ENCODE measurements around the gene NEK6.

DNA sequence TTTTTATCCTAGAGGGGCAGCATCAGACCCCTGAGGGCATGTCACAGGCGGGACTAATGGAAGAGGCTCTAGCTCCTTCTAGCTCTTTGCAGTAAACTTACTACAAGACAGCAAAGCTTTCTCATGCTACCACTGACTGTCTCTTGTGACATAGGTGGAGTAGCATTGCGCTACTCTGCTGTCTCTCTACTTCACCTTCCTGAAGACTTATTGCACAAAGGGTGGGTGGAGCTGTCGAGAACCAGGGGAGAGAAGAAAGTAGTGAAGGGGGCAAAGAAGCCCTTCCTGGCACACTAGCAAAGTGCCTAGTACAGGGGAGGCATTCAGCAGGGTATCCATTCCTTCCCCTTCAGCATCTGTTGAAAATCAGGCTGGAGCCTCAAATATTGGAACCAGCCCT lies 36.1 kb upstream of the NEK6 start:
- TF ChIP-seq, protein P1, sequence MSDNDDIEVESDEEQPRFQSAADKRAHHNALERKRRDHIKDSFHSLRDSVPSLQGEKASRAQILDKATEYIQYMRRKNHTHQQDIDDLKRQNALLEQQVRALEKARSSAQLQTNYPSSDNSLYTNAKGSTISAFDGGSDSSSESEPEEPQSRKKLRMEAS (IDR thresholded peaks at IDR 0.05): no peak
- TF ChIP-seq CEBPB (IDR thresholded peaks at IDR 0.05): no peak
- no peak for TF ChIP-seq FOXM1 (IDR thresholded peaks at IDR 0.05; ENCODE audit: borderline replicate concordance, low read depth)
- no peak for TF ChIP-seq TEAD4 (IDR thresholded peaks at IDR 0.05)
- TF ChIP-seq TAF1 (IDR thresholded peaks at IDR 0.05; ENCODE audit: low read depth): no peak
- no peak for TF ChIP-seq EP300 (IDR thresholded peaks at IDR 0.05; ENCODE audit: borderline replicate concordance)
- TF ChIP-seq RAD21 (IDR thresholded peaks at IDR 0.05; ENCODE audit: low read depth): no peak
- TF ChIP-seq CREB1 (IDR thresholded peaks at IDR 0.05; ENCODE audit: low read depth): no peak
- TF ChIP-seq YY1 (IDR thresholded peaks at IDR 0.05; ENCODE audit: low read depth): no peak
- no peak for TF ChIP-seq TCF12 (IDR thresholded peaks at IDR 0.05; ENCODE audit: low read depth)
- no peak for TF ChIP-seq ZBTB7A (IDR thresholded peaks at IDR 0.05; ENCODE audit: low read depth)

Measured in Ishikawa (cell line).